SK-N-SH treated with all-trans-retinoic acid at 6 μM for 48 hours (cell line): ENCODE measurements around the gene DNM2.

ENCODE experiments used
- ATAC-seq: fragments of 200-7000 bp; cut with Tn5 transposase; 3 replicates; pipeline ENCODE4 v1.9.1; 2020; ENCODE audit warnings: mild to moderate bottlenecking, moderate library complexity
- BACH2 ChIP-seq: fragments of 250-450 bp; sonication (Bioruptor Pico); IDR thresholded peaks from 2 replicates; pipeline ENCODE4 v1.9.0; 2021; ENCODE audit warnings: mild to moderate bottlenecking, borderline replicate concordance
- CSDC2 ChIP-seq: fragments of 250-450 bp; sonication (Bioruptor Pico); IDR thresholded peaks from 2 replicates; pipeline ENCODE4 v1.5.0; 2020; ENCODE audit warnings: mild to moderate bottlenecking, moderate library complexity
- CSRNP3 ChIP-seq: fragments of 250-450 bp; sonication (Bioruptor Pico); IDR thresholded peaks from 2 replicates; pipeline ENCODE4 v1.5.1; 2021; ENCODE audit warnings: mild to moderate bottlenecking, moderate library complexity
- ESRRG ChIP-seq: fragments of 250-450 bp; sonication (Bioruptor Pico); IDR thresholded peaks from 2 replicates; pipeline ENCODE4 v1.6.1; 2021; ENCODE audit warnings: mild to moderate bottlenecking
- GLIS3 ChIP-seq: fragments of 250-450 bp; sonication (Bioruptor Pico); IDR thresholded peaks from 2 replicates; pipeline ENCODE4 v1.5.0; 2020; ENCODE audit warnings: mild to moderate bottlenecking, moderate library complexity
- ISL1 ChIP-seq: fragments of 250-450 bp; sonication (Bioruptor Pico); IDR thresholded peaks from 2 replicates; pipeline ENCODE4 v2.1.2; 2022; ENCODE audit warnings: mild to moderate bottlenecking, moderate library complexity
- OSR1 ChIP-seq: fragments of 250-450 bp; sonication (Bioruptor Pico); IDR thresholded peaks from 2 replicates; pipeline ENCODE4 v1.8.0; 2022; ENCODE audit warnings: moderate library complexity, mild to moderate bottlenecking, inconsistent platforms
- PATZ1 ChIP-seq: fragments of 250-450 bp; sonication (Bioruptor Pico); IDR thresholded peaks from 2 replicates; pipeline ENCODE4 v1.8.0; 2020; ENCODE audit warnings: mild to moderate bottlenecking, moderate library complexity, borderline replicate concordance
- POU6F1 ChIP-seq: fragments of 250-450 bp; sonication (Bioruptor Pico); IDR thresholded peaks from 2 replicates; pipeline ENCODE4 v1.8.0; 2021; ENCODE audit warnings: low read depth, mild to moderate bottlenecking, moderate library complexity, borderline replicate concordance
- PPARA ChIP-seq: fragments of 250-450 bp; sonication (Bioruptor Pico); IDR thresholded peaks from 2 replicates; pipeline ENCODE4 v1.5.0; 2020; ENCODE audit warnings: mild to moderate bottlenecking, borderline replicate concordance
- RARB ChIP-seq: fragments of 250-450 bp; sonication (Bioruptor Pico); IDR thresholded peaks from 2 replicates; pipeline ENCODE4 v1.8.0; 2021; ENCODE audit warnings: mild to moderate bottlenecking, moderate library complexity
- SNAI2 ChIP-seq: fragments of 250-450 bp; sonication (Bioruptor Pico); IDR thresholded peaks from 2 replicates; pipeline ENCODE4 v1.5.0; 2020; ENCODE audit warnings: mild to moderate bottlenecking, moderate library complexity
- TCF4 ChIP-seq: fragments of 250-450 bp; sonication (Bioruptor Pico); IDR thresholded peaks from 2 replicates; pipeline ENCODE4 v1.8.0; 2021; ENCODE audit warnings: mild to moderate bottlenecking, moderate library complexity, borderline replicate concordance
- TOX ChIP-seq: fragments of 250-450 bp; sonication (Bioruptor Pico); IDR thresholded peaks from 2 replicates; pipeline ENCODE4 v1.8.0; 2021; ENCODE audit warnings: mild to moderate bottlenecking, moderate library complexity, borderline replicate concordance
- TSHZ2 ChIP-seq: fragments of 250-450 bp; sonication (Bioruptor Pico); IDR thresholded peaks from 2 replicates; pipeline ENCODE4 v1.5.0; 2020; ENCODE audit warnings: mild to moderate bottlenecking, moderate library complexity
- ZC3H10 ChIP-seq: fragments of 250-450 bp; sonication (Bioruptor Pico); IDR thresholded peaks from 2 replicates; pipeline ENCODE4 v1.5.1; 2021; ENCODE audit warnings: mild to moderate bottlenecking, moderate library complexity
- ZFP3 ChIP-seq: fragments of 250-450 bp; sonication (Bioruptor Pico); IDR thresholded peaks from 2 replicates; pipeline ENCODE4 v1.5.0; 2020; ENCODE audit warnings: mild to moderate bottlenecking, moderate library complexity
- ZFP30 ChIP-seq: fragments of 450-650 bp; formaldehyde crosslinking; IDR thresholded peaks from 2 replicates; pipeline ENCODE4 v1.5.0; 2022; ENCODE audit warnings: mild to moderate bottlenecking, moderate library complexity
- ZNF565 ChIP-seq: fragments of 450-650 bp; formaldehyde crosslinking; conservative IDR thresholded peaks from 2 replicates; pipeline ENCODE4 v1.5.0; 2020; ENCODE audit warnings: low read depth, mild to moderate bottlenecking, moderate library complexity
- ZNF70 ChIP-seq: fragments of 450-650 bp; formaldehyde crosslinking; IDR thresholded peaks from 2 replicates; pipeline ENCODE4 v1.5.0; 2020; ENCODE audit warnings: mild to moderate bottlenecking, moderate library complexity
- ZNF8 ChIP-seq: fragments of 450-650 bp; formaldehyde crosslinking; IDR thresholded peaks from 2 replicates; pipeline ENCODE4 v1.5.0; 2020; ENCODE audit warnings: mild to moderate bottlenecking, moderate library complexity

Gene DNM2

GRCh38 chr19:10681658-10682057 is 36.2 kb upstream of the DNM2 start:
- TF ChIP-seq OSR1 (CRISPR knock-in tag) (no peak), TOX (CRISPR knock-in tag) (no peak), ISL1 (CRISPR knock-in tag) (no peak), PATZ1 (CRISPR knock-in tag) (no peak), CSDC2 (CRISPR knock-in tag) (no peak)
- ATAC-seq: no peak

GRCh38 chr19:10682397-10683063 is 35.3 kb upstream of the DNM2 start:
- TF ChIP-seq TOX (CRISPR knock-in tag) (no peak), TCF4 (CRISPR knock-in tag) (no peak), SNAI2 (CRISPR knock-in tag) (no peak), PATZ1 (CRISPR knock-in tag) (no peak), ZNF8 (CRISPR knock-in tag) (no peak), ESRRG (CRISPR knock-in tag) (no peak), POU6F1 (CRISPR knock-in tag) (no peak), RARB (no peak), ZC3H10 (CRISPR knock-in tag) (no peak), ZNF70 (CRISPR knock-in tag) (no peak), ZFP3 (no peak)

GRCh38 chr19:10683064-10683426 is 34.8 kb upstream of the DNM2 start:
- no peak for TF ChIP-seq BACH2 (CRISPR knock-in tag)
- TF ChIP-seq OSR1 (CRISPR knock-in tag): no peak
- TF ChIP-seq, all 23 proteins: peak for 0
- ATAC-seq: no peak

More at GRCh38 chr19:10682397-10683063, 35.3 kb upstream of the DNM2 start:
- no peak for ATAC-seq

- ATAC-seq: no peak
- no peak for TF ChIP-seq ESRRG (CRISPR knock-in tag)
- TF ChIP-seq ZFP30 (CRISPR knock-in tag): no peak
- no peak for TF ChIP-seq TSHZ2 (CRISPR knock-in tag)
- no peak for TF ChIP-seq PPARA (CRISPR knock-in tag)
- TF ChIP-seq ZNF8 (CRISPR knock-in tag): no peak
- TF ChIP-seq CSRNP3 (CRISPR knock-in tag): no peak
- TF ChIP-seq RARB: no peak
- TF ChIP-seq PATZ1 (CRISPR knock-in tag): no peak
- no peak for TF ChIP-seq CSDC2 (CRISPR knock-in tag)
- TF ChIP-seq ZNF565 (CRISPR knock-in tag): no peak
- no peak for TF ChIP-seq GLIS3 (CRISPR knock-in tag)
- no peak for TF ChIP-seq ZC3H10 (CRISPR knock-in tag)
- TF ChIP-seq BACH2 (CRISPR knock-in tag): no peak
- no peak for TF ChIP-seq OSR1 (CRISPR knock-in tag)
Measured at GRCh38 chr19:10683582-10683981, 34.3 kb upstream of the DNM2 start.
